ENCODE results near the gene TMEM86B. TPM values are rescaled to one million over a fixed set of nuclear protein-coding genes. Genes with fewer than 3 reads are reported as not detected.

TMEM86B gene
- total and polyA plus RNA-seq, 2 experiments from 2014 or later: 1.1 to 3.2 TPM

GRCh38 chr19:55258828-55259539 lies 30.4 kb upstream of the TMEM86B start, which contains the start of gene PPP6R1:
TSS of gene PPP6R1 (minus strand) at chr19:55259017. CDS start at chr19:55247103, 11,914 bp downstream.
- Mint-ChIP-seq H3K36me3 (ENCODE audit: low read depth) (peaks cover 4% of the 10 kb centered on the region; the same call in 2 of the 3 replicates), H3K27ac (peak within 1 kb of the TSS; percentile 96), H3K27me3 (ENCODE audit: insufficient read depth, low read depth, poor library complexity) (peaks cover 12% of the 10 kb centered on the region), H3K4me3 (peak within 1 kb of the TSS; percentile 98), H3K4me1 (peaks cover 51% of the 10 kb centered on the region), H3K9me3 (no peaks in the 10 kb centered on the region; the same call in 2 of the 3 replicates)
- no peaks in the 10 kb centered on the region for H3K36me3 ChIP-seq (ENCODE audit: insufficient read depth)
- peaks cover 39% of the 10 kb centered on the region for H4K20me1 ChIP-seq (replicated peaks; ENCODE audit: insufficient read depth)
- H3K27ac ChIP-seq (ENCODE audit: low read depth): peak within 1 kb of the TSS; percentile 98
- H3F3A ChIP-seq (replicated peaks; ENCODE audit: low read depth): peaks cover 25% of the 10 kb centered on the region
- peaks cover 22% of the 10 kb centered on the region for H3K4me1 ChIP-seq (ENCODE audit: insufficient read depth)
- DNase-seq (ENCODE audit: low spot score) (peak; percentile 97), ATAC-seq (peak; percentile 85)
- H3K9me2 ChIP-seq (ENCODE audit: insufficient read depth): 0 out of 2 replicates have a peak, but pooled peaks cover 4% of the 10 kb centered on the region
- peak within 1 kb of the TSS; percentile 90 for H3K4me3 ChIP-seq
- peak within 1 kb of the TSS; percentile 98 for H3K4me2 ChIP-seq
- H3K79me2 ChIP-seq (replicated peaks; ENCODE audit: insufficient read depth): peaks cover 42% of the 10 kb centered on the region
- no peaks in the 10 kb centered on the region for H3K27me3 ChIP-seq (ENCODE audit: insufficient read depth)
- H2AFZ ChIP-seq: peak within 1 kb of the TSS; percentile 88
- TF ChIP-seq ZNF462 (CRISPR knock-in tag; IDR thresholded peaks at IDR 0.05) (no peak), CREB1 (CRISPR knock-in tag; IDR thresholded peaks at IDR 0.05; ENCODE audit: low read depth) (peak; percentile 61; the same call in 1 of the 2 replicates), POLR2AphosphoS5 (IDR thresholded peaks at IDR 0.05; ENCODE audit: low read depth) (peak; percentile 81), ZNF114 (CRISPR knock-in tag; IDR thresholded peaks at IDR 0.05) (no peak), ETS1 (IDR thresholded peaks at IDR 0.05) (peak; percentile 64), REST (IDR thresholded peaks at IDR 0.05; ENCODE audit: unreplicated experiment) (no peak), ZNF331 (CRISPR knock-in tag; IDR thresholded peaks at IDR 0.05; ENCODE audit: low read depth) (no peak), JUNB (IDR thresholded peaks at IDR 0.05; ENCODE audit: unreplicated experiment) (no peak), NANOG (IDR thresholded peaks at IDR 0.05; ENCODE audit: borderline replicate concordance) (no peak)

Measured in GM23338 (cell line).